GM23338 (cell line): Measurements from ENCODE around the gene MPPED1. TPM values are rescaled to one million over a fixed set of nuclear protein-coding genes. Genes with fewer than 3 reads are reported as not detected.

Experiments used
- ATAC-seq: fragments of 200-7000 bp; cut with Tn5 transposase; 3 replicates; pipeline ENCODE4 v1.9.1; 2020
- DNase-seq: peaks from one replicate; pipeline ENCODE4 v3.0.0-alpha.2; 2015; ENCODE audit warnings: low spot score
- H2AFZ ChIP-seq: fragments of 200-600 bp; sonication (generic); 2 replicates; pipeline ENCODE4 v1.8.0; 2016; ENCODE audit warnings: antibody characterized with exemption, mild to moderate bottlenecking, moderate library complexity
- H3F3A ChIP-seq: fragments of 200-600 bp; sonication (generic); replicated peaks from 2 replicates; pipeline ENCODE4 v1.8.0; 2017; ENCODE audit warnings: antibody characterized with exemption, mixed run types, low read depth
- H3K27ac ChIP-seq: fragments of 200-600 bp; sonication (generic); 2 replicates; pipeline ENCODE4 v1.6.1; 2016; ENCODE audit warnings: low read depth
- H3K27me3 ChIP-seq: fragments of 200-600 bp; sonication (generic); 2 replicates; pipeline ENCODE4 v1.8.0; 2016; ENCODE audit warnings: mild to moderate bottlenecking, mixed run types, moderate library complexity; ENCODE audit not compliant: insufficient read depth
- H3K36me3 ChIP-seq: fragments of 200-600 bp; sonication (generic); 2 replicates; pipeline ENCODE4 v1.8.0; 2016; ENCODE audit warnings: mild to moderate bottlenecking; ENCODE audit not compliant: insufficient read depth
- H3K4me1 ChIP-seq: fragments of 200-600 bp; sonication (generic); 2 replicates; pipeline ENCODE4 v1.8.0; 2016; ENCODE audit warnings: mild to moderate bottlenecking, moderate library complexity; ENCODE audit not compliant: insufficient read depth
- H3K4me2 ChIP-seq: fragments of 200-600 bp; sonication (generic); 2 replicates; pipeline ENCODE4 v1.7.1; 2017; ENCODE audit warnings: mixed run types
- H3K4me3 ChIP-seq: fragments of 200-600 bp; sonication (generic); 2 replicates; pipeline ENCODE4 v1.6.1; 2016; ENCODE audit warnings: mixed run types
- H3K79me2 ChIP-seq: fragments of 200-600 bp; sonication (generic); replicated peaks from 2 replicates; pipeline ENCODE4 v1.8.0; 2017; ENCODE audit warnings: mild to moderate bottlenecking; ENCODE audit not compliant: insufficient read depth
- H3K9me2 ChIP-seq: fragments of 200-600 bp; sonication (generic); 2 replicates; pipeline ENCODE4 v1.8.0; 2017; ENCODE audit not compliant: insufficient read depth
- H4K20me1 ChIP-seq: fragments of 200-600 bp; sonication (generic); replicated peaks from 2 replicates; pipeline ENCODE4 v1.8.0; 2017; ENCODE audit warnings: mild to moderate bottlenecking; ENCODE audit not compliant: insufficient read depth
- H3K27ac Mint-ChIP-seq: 2 replicates; pipeline ENCODE4 v1.8.0; 2020; ENCODE audit warnings: inconsistent platforms, mild to moderate bottlenecking, moderate library complexity, mixed read lengths
- H3K27me3 Mint-ChIP-seq: 3 replicates; pipeline ENCODE4 v1.8.0; 2022; ENCODE audit warnings: low read depth, mild to moderate bottlenecking, moderate library complexity, mixed read lengths, inconsistent platforms; ENCODE audit not compliant: insufficient read depth, poor library complexity
- H3K36me3 Mint-ChIP-seq: 3 replicates; pipeline ENCODE4 v1.8.0; 2021; ENCODE audit warnings: low read depth, mild to moderate bottlenecking, inconsistent platforms, moderate library complexity, mixed read lengths
- H3K4me1 Mint-ChIP-seq: 3 replicates; pipeline ENCODE4 v1.8.0; 2020; ENCODE audit warnings: mild to moderate bottlenecking, inconsistent platforms, mixed read lengths
- H3K4me3 Mint-ChIP-seq: 3 replicates; pipeline ENCODE4 v1.8.0; 2021; ENCODE audit warnings: moderate library complexity, mild to moderate bottlenecking, inconsistent platforms, mixed read lengths
- H3K9me3 Mint-ChIP-seq: 3 replicates; pipeline ENCODE4 v1.8.0; 2020; ENCODE audit warnings: moderate library complexity, mild to moderate bottlenecking, inconsistent platforms, mixed read lengths
- EZH2 ChIP-seq: fragments of 200-600 bp; sonication (generic); IDR thresholded peaks from one replicate; pipeline ENCODE4 v1.8.0; 2017; ENCODE audit warnings: antibody characterized with exemption, mild to moderate bottlenecking, low read depth; ENCODE audit not compliant: unreplicated experiment
- EZH2phosphoT487 ChIP-seq: fragments of 200-600 bp; sonication (generic); IDR thresholded peaks from one replicate; pipeline ENCODE4 v1.8.1; 2018; ENCODE audit warnings: antibody characterized with exemption; ENCODE audit not compliant: unreplicated experiment
- JUNB ChIP-seq: IDR thresholded peaks from one replicate; pipeline ENCODE4 v1.6.1; 2016; ENCODE audit warnings: antibody characterized with exemption; ENCODE audit not compliant: unreplicated experiment
- POLR2AphosphoS5 ChIP-seq: IDR thresholded peaks from 2 replicates; pipeline ENCODE4 v1.6.1; 2016; ENCODE audit warnings: antibody characterized with exemption, low read depth
- ZNF331 ChIP-seq: fragments of 250-450 bp; sonication (Bioruptor Pico); IDR thresholded peaks from 2 replicates; pipeline ENCODE4 v1.5.0; 2020; ENCODE audit warnings: low read depth, mild to moderate bottlenecking, moderate library complexity
- ZNF462 ChIP-seq: fragments of 250-450 bp; sonication (Bioruptor Pico); IDR thresholded peaks from 2 replicates; pipeline ENCODE4 v1.5.0; 2020; ENCODE audit warnings: mild to moderate bottlenecking, moderate library complexity
- polyA plus RNA-seq: library from polyadenylated mRNA; unstranded; fragments of >200 nt; fragmentation: Nextera tagmentation; extraction: Ambion mirVana; gene quantifications from 2 replicates; pipeline ENCODE4 v1.2.1, GENCODE V29; 2016
- total RNA-seq: library from RNA; depleted of rRNA; stranded (reverse); fragments of >200 nt; shearing (Covaris generic); gene quantifications from 2 replicates; pipeline ENCODE4 v1.2.3, GENCODE V29; 2014
- TF ChIP-seq, protein P1 (sequence below): IDR thresholded peaks from 2 replicates; pipeline ENCODE4 v1.6.1; 2016; ENCODE audit warnings: antibody characterized with exemption

MPPED1 gene
- total and polyA plus RNA-seq, 2 experiments from 2014 or later: 0.56 TPM; not detected in 1

DNA sequence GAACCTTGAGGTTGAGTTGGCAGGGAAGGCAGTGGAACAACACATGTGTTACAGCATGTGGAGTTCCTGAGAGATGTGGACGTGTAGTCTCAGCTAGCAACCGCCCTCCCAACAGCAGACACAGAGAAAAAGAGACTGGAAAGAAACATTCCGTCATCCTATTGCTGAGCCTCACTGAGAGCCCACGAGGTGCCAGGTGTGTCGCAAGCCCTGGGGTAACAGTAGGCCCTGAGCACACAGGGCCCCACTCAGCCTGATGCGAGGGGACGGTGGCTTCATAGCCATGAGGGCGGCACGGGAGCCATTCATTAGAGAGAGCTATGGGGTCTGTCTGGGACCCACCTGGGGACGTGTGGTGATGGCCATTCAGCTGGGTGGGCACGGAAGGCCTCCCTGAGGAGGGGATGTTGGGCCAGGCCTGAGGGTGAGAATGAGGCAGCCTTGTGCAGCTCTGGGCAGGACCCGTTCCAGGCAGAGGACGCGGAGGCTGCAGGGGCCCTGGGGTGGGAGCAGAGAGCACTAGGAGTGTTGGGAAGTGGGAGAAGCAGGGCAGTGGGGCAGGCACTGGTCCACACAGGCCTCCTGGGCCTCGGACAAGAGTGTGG lies 26.2 kb downstream of the MPPED1 start (continued):
- no peak for TF ChIP-seq ZNF462

- H3K36me3 ChIP-seq: no peaks in the 10 kb centered on the region
These were observed 27.0 kb downstream of the MPPED1 start for GRCh38 chr22:43438666-43439347.

More at GRCh38 chr22:43438666-43439347, 27.0 kb downstream of the MPPED1 start:
- H3K4me2 ChIP-seq: no peak overlapping the region
- Mint-ChIP-seq H3K4me1 (peaks cover 16% of the 10 kb centered on the region), H3K36me3 (no peaks in the 10 kb centered on the region), H3K27me3 (peaks cover 3% of the 10 kb centered on the region), H3K9me3 (no peaks in the 10 kb centered on the region; the same call in 2 of the 3 replicates), H3K4me3 (no peak overlapping the region), H3K27ac (no peak overlapping the region)
- H3K9me2 ChIP-seq: no peaks in the 10 kb centered on the region
- no peaks in the 10 kb centered on the region for H4K20me1 ChIP-seq
- no peak overlapping the region for H2AFZ ChIP-seq
- no peaks in the 10 kb centered on the region for H3K79me2 ChIP-seq
- no peaks in the 10 kb centered on the region for H3K27me3 ChIP-seq
- TF ChIP-seq POLR2AphosphoS5 (no peak), ZNF462 (no peak), ZNF331 (no peak), EZH2phosphoT487 (no peak), EZH2 (no peak), JUNB (no peak)
- TF ChIP-seq, protein P1, sequence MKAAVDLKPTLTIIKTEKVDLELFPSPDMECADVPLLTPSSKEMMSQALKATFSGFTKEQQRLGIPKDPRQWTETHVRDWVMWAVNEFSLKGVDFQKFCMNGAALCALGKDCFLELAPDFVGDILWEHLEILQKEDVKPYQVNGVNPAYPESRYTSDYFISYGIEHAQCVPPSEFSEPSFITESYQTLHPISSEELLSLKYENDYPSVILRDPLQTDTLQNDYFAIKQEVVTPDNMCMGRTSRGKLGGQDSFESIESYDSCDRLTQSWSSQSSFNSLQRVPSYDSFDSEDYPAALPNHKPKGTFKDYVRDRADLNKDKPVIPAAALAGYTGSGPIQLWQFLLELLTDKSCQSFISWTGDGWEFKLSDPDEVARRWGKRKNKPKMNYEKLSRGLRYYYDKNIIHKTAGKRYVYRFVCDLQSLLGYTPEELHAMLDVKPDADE: no peak
- H3K27ac ChIP-seq: no peak overlapping the region
- DNase-seq (no peak), ATAC-seq (no peak)
- no peaks in the 10 kb centered on the region for H3K4me1 ChIP-seq
- H3K4me3 ChIP-seq: no peak overlapping the region
- H3F3A ChIP-seq: no peaks in the 10 kb centered on the region
